GM21367 (cell line): ENCODE results near the gene CD48.

Experiments used
- ATAC-seq: cut with Tn5 transposase; IDR thresholded peaks from one replicate; pipeline ENCODE4 v1.9.1; 2021; ENCODE audit not compliant: unreplicated experiment

CD48 gene, protein sequence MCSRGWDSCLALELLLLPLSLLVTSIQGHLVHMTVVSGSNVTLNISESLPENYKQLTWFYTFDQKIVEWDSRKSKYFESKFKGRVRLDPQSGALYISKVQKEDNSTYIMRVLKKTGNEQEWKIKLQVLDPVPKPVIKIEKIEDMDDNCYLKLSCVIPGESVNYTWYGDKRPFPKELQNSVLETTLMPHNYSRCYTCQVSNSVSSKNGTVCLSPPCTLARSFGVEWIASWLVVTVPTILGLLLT

DNA sequence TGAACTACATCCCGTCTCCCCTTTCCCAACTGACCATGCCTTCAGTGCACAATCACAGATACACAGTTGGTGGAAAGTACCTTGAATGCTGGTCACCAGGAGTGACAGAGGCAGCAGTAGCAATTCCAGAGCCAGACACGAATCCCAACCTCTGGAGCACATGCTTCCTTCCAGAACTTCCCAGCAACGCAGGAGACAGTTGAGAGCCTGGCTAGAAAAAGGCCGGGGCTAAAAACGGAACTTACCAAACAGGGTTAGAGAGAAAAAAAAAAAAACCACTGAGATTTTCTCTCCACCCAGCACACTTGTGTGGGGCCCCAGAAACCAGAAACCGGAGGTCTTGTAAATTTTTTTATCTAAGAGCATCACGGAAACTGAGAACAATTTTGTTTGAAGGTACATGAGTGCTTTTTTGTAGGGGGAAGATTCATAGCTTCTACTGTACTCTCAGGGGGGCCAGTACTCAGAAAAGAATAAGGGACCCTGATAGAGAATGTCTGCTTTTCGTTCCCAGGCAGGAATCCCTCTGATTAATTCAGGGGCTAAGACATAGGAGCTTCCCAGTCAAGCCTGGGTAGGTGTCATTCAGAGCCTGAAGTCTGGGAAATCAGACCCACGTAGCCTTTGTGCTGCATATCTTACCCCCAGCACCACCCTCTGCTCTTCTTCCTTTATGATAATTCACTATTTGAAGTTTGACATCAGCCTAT lies at the start of gene CD48:
TSS of gene CD48 (minus strand) at position 221 of the 710 bp plus-strand sequence. CDS start at position 162, 59 bp downstream.
- ATAC-seq, result no peak

DNA sequence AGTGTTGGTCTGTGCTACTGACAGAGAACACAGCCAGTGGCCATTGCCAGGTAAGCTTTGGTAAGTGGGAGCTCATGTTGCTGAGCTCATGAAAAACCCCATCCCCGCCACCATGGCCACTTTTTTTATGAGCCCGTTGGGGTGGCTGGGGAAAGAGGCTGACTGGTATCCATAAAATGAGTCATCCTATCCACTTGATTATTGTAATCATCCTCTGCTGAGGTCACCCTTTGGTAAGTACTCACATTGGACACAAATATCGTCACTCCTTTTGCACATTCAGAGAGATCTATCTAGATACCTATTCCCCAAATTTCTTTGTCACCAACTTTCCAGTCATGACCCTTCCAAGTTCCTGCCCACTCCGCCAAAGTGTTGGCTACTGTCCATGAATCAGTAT lies 49.4 kb upstream of the CD48 start:
- ATAC-seq, result no peak

DNA sequence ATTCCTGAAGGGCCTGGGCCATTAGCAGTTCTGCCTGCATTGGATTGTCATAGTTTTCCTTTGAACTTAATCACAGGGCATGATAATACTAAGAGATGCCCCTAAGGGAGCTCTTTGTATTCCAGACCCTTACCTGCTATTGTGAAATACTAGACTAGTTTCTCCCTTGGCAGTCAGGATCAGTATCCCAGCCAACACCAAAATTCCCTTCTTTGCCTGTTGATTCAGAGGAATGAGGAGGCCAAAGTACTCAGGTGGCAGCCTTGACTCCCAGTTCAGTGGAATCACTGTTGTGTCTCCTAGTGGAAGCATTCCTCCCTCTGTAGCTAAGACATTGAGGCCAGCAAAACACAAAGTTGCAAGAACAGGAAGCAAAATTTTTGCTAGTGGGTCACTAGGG lies 48.1 kb upstream of the CD48 start:
- ATAC-seq, result no peak

DNA sequence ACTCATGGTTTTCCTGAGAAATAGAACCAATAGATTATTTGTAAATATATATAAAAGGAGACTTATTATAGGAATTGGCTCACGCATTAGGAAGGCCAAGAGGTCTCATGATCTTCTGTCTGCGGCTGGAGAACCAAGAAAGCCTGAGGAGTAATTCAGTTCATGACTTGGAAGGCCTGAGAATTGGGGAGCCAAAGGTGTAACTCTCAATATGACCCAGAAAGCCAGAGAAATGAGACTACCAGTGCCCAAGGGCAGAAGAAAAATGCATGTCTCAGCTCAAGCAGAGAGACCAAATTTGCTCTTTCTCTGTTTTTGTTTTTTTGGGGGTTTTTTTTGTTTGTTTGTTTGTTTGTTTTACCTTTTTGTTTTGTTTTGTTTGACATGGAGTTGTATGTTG lies 46.9 kb upstream of the CD48 start:
- ATAC-seq, result no peak

DNA sequence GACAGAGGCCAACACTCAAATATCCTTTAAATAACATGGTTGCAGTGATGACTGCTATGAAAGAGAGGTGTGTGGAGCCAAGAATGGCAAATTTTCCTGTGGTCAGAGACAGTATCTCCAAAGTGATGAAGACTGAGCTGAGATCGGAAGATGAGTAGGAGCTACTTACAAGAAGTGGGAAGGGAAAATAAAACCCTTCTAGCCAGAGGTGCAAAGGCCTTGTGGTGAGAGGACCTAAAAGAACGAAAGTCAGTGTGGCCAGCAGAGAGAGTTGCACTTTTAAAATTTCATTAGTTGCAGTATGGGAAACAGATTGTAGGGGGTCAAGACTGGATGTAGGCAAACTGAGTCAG lies 45.2 kb upstream of the CD48 start:
- ATAC-seq, result no peak

DNA sequence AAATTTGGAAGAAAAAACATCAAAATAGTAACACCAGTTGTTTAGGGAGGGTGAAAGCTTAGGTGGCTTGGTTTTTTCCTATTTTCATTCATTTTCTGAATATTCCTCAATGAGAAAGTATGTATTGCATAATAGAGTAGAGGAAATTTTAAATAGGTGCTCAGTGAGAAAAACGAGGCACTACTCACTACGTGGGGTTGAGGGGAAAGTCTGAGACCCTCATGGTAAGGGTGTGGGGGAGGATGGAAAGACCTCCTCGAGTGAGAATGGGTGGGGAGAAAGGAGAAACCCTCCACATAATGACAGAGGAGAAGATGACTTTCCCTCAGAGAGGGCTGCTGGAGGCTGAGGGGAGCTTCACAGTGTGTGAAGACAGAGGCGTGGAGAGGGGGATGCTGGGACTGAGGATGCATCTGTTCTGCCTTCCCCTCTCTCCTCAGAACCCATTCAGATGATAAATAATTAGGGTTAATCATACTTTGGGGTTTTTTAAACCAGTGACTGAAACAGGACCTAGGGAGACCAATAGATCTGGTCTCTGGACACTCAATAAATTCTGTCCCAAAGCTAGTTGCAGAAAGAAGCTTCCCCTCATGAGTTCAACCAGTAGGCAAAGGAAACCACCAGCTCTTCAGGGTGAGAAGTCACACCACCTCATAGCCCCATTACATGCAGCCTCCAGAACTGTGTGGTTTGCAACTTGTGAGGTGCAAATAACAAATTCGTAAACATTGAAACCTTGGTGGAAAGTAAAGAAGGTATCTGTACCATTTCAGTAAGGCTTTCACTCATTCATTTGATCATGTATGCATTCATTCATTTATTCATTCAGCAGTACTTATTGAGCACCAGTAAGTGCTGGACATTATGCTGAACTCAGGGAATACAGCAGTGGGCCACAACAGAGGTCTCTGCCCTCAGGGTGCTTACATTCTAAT lies 44.6 kb upstream of the CD48 start:
- ATAC-seq, result no peak

DNA sequence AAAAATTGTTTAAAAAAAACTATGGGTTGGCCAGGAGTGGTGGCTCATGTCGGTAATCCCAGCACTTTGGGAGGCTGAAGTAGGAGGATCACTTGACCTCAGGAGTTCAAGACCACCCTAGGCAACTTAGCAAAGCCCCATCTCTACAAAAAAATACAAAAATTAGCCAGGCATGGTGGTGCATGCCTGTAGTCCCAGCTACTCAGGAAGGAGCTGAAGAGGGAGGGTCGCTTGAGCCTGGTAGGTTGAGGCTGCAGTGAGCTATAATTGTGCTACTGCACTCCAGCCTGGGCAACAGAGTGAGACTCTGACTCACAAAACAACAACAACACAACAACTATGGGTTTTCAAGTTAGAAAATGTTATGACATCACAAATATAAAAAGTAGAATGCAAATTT lies 43.8 kb upstream of the CD48 start:
- no peak for ATAC-seq

DNA sequence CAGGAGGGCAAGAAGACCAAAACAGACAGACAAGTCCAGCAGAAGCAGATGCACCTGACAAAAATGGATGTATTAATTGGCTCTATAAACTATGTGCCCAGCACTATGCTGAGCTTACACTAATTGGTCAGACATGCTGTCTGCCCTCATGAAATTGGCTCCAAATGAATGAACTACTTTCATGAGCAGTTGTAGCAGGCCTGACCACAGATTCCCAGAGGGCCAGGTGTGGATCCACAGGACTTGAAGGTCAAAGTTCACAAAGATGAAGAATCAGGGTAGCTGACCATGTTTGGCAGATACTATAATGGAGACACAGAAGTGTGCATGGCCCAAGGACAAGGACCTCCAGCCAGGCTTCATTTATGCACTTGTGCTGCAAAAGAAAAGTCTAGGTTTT lies 42.0 kb upstream of the CD48 start:
- ATAC-seq, result no peak

DNA sequence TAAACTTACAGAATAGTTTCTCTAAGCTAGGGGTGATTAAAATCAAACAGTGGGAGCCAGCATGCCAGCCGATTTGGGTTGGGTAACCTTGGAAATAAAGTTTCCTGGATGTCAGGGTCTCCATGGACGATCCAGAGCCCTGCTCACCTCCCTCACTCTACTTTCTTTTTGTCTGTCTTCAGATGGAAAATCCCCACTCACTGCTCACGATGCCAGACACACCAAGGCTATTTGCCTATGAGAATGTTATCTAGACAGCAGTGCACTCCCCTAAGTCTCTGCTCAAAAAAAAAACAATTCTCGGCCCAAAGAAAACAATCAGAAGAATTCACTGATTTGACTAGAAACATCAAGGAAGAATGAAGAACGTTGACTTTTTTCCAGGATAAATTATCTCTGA lies 41.3 kb upstream of the CD48 start:
- no peak for ATAC-seq

DNA sequence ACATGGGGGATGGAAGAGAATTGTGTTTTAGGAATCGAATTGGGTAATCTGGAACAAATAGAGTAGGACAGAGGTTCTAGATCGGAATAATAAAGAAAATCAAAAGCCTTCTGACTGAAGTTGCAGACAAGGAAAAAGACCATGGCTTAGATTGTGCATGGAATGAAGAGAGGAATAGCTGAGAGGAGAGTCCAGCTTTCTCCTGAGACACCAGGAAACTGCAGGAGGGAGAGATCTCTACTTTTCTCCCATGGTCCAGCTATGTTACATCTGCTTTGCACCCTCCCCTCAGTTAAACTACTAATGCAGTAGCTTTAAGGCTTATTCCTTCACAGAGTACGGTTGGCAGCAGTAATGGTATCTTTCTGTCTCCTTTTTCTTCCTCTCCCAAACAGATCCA lies 40.8 kb upstream of the CD48 start:
- ATAC-seq, result no peak

DNA sequence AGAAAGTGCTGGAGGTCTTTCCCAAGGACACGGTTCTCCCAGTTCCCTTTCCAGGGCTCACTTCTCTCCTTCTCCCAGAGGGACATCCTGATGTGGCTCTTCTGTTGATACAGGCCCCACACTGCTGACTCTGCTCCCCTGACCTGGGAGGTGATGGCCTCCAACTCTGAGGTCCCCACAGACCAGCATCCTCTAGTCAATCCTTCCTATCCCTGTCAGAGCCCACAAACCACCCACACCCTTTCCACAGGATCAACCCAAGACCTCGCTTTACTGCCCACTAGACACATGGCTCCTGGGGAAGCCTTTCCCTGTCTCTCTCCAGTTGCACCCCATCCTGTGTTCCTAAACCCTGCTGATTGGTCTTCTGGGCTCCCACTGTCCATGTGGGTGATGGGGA lies 39.0 kb upstream of the CD48 start:
- no peak for ATAC-seq

DNA sequence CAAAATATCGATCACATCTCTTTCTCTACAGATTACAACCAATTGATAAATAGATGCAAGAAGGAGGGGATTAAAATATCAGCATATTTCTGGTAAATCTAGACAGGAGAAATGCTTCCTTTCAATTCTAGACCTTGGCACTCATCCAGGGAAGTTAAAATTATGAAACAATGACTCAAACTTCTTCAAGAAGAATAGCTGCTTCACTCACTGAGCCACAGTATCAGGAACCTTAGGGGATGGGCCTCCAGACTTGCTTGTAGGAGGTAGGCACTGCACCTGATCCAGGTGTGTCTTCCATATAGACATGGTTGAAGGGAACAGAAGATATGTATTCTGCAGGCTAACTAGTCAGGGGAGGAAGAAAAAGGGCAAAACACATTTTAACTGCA lies 37.3 kb upstream of the CD48 start:
- no peak for ATAC-seq

DNA sequence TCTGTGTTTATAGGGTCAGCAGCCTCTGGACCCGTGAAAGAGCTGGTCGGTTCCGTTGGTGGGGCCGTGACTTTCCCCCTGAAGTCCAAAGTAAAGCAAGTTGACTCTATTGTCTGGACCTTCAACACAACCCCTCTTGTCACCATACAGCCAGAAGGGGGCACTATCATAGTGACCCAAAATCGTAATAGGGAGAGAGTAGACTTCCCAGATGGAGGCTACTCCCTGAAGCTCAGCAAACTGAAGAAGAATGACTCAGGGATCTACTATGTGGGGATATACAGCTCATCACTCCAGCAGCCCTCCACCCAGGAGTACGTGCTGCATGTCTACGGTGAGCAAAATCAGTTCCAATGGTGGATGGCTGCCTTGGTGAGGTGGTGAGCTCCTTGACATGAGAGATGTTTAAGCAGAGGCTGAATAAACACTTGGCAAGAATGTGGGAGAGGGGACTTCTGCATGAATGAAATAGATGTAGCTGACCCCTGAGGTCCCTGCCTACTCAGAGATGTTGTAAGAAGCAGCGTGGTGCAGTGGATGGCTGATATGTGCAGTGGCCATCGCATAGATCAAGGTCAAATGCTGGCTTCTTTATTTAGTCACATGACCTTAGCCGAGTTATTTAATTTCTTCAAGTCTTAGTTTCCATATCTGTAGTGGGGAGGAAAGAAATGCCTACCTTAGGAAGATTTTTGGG lies 36.7 kb upstream of the CD48 start:
- no peak for ATAC-seq

DNA sequence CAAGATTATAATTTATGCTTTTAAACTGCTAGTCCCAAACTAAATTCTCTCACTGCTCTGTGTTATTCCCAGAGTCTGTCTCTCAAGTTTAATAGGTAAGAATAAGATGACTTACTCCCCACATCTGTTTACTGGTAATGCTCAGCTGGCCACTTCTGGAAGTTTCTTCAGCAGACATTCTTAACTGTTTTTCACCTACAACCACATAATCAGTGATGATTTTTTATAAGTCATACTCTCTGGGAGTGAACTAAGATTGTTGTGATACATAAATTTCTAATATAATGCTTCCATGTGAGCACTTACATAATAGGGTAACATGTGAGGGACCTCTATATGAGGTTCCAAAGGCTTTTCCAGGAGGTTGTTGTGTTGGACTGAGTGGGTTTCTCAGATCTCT lies 36.1 kb upstream of the CD48 start:
- no peak for ATAC-seq

DNA sequence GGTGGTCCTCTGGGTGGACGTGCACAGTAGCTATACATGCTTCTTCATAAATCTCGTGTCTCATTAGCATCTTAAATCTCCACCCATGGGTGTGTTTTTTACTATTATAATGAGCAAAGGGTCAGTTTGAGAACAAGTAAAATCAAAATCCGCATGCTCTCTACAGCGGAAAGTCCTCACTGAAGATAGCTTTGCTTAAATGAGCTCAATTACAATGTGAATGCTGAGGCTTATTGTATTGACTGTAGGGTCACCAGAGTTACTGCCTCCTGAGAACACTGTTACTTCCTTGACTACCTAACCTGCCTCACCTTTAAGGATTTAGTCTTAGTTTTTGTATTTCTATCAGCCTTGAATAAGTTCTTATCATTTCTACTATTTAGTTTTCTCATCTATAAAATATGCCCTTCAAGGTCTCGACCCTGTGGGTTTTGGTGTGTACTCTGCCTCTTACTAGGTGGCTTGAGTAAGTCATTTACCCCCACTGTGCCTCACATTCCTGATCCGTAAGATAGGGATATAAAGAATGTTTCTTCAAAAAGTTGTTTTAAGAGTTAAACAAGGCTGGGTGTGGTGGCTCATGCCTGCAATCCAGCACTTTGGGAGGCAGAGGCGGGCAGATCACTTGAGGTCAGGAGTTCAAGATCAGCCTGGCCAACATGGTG lies 35.3 kb upstream of the CD48 start:
- ATAC-seq, result no peak

DNA sequence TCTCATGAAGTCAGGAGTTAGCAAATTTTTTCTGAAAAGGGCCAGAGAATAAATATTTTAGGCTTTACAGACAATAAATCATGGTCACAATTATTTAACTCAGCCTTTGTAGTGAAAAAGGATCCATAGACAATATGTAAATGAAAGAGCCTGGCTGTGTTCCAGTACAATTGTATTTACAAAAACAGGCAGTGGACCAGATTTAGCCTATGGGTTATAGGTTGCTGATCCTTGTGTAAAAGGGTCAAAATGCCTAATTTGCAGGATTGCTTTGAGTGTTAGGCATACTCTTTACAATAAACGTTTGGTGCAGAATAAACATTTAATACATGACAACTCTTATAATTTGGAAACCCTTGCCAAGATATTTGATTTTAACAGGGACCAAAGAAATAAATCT lies 33.9 kb upstream of the CD48 start:
- no peak for ATAC-seq

DNA sequence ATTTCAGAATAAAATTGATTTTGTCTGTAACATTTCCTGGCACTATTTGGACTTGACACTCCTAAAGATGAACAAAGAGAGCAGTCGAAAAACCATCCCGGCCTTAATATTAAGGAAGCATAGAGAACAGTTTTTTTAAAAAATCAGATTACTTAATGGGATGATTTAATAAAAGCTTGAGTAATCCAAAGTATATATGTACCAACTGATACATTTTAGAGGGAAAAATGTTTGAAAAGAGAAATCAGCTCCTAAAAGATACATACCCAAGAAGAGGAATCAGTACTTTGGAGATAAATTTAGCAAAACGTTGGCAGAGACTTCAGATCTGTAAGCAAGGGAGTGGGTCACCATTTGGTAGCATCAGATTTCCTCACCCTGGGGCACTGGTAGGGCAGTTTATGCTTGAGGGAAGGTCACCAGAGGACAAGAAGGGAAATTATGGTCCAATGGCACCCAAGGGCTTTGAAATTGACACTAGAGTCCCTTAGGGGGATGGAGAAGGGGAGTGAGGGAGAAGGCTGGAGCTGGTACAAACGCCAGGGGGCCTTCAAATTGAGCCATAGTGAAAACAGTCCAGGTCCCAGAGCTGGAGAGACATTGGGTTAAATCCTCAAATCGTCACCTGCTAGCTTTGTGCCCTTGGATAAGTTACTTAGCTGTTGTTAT lies 33.4 kb upstream of the CD48 start:
- no peak for ATAC-seq

DNA sequence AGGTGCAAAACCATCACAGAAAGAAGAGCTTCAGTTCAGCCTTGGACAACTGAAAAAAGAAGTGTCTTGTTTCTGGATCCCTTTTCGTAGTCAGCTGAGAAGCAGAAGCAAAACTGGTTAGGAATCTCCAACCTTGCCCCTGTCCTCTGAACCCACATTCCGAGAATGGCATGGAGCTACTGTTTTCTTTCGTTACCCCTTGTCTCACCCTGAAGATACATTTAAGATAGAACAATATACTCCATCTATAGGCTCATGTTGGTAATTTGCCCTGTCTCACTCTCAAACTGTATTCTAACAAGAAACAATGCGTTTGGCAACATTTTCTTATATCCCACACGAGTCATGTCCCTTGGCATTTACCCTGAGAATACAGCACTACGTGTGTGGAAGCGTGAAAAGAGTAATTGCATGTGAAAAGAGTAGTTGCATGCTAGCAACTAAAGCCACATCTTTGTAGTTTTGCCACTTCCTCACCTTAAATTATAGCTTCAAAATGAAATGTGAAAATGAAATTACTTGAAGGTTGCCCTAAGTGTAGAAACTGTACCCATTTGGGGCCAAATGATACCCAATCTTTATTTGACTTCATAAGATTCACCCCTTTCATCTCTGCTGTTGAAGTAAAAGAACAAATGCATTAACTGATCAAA lies 32.7 kb upstream of the CD48 start:
- ATAC-seq, result no peak

DNA sequence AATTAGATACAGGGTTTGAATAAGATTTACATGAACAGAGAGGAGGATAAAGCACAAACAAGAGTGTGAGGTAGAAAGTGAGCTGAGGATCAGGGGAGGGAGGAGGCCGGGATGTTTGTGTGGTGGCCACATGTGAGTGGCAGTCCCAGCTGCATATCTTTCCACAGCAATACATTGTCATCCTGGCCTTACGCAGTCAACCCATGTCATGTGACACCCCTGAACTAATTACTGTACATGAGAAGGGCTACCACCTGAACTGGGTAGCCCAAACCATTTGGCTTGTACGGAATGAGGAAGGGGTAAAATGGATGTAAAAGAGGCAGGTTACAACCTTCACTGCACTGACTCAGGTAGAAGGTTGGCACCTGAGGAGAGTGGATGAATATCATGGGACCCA lies 31.6 kb upstream of the CD48 start:
- ATAC-seq, result no peak
